Cardiac muscle cell (in vitro differentiated cells and primary cell): ENCODE data around the gene LAPTM4A. TPM values are rescaled to one million over a fixed set of nuclear protein-coding genes. Genes with fewer than 3 reads are reported as not detected.

ENCODE experiments used
- DNase-seq, 2 donors: peaks; one replicate each; pipeline versions ENCODE4 v3.0.0 to v3.0.0-alpha.2; 2010 to 2017; ENCODE audit warnings: low read depth in 1 of 2, low spot score in 1 of 2
- H3K27ac ChIP-seq: fragments of 200-600 bp; sonication (generic); 2 replicates; pipeline ENCODE4 v1.5.1; 2016
- H3K27me3 ChIP-seq: fragments of 200-600 bp; sonication (generic); 2 replicates; pipeline ENCODE4 v1.6.0; 2016; ENCODE audit warnings: control low read depth
- H3K36me3 ChIP-seq: fragments of 200-600 bp; sonication (generic); 2 replicates; pipeline ENCODE4 v1.5.1; 2016; ENCODE audit warnings: control low read depth
- H3K4me1 ChIP-seq: fragments of 200-600 bp; sonication (generic); 2 replicates; pipeline ENCODE4 v1.8.1; 2017; ENCODE audit warnings: low read depth, mild to moderate bottlenecking, mixed run types
- H3K4me3 ChIP-seq: fragments of 200-600 bp; sonication (generic); 2 replicates; pipeline ENCODE4 v1.5.1; 2016; ENCODE audit warnings: mild to moderate bottlenecking
- H3K9me3 ChIP-seq: fragments of 200-600 bp; sonication (generic); 2 replicates; pipeline ENCODE4 v1.5.1; 2017; ENCODE audit warnings: low read depth, mild to moderate bottlenecking, control low read depth
- CTCF ChIP-seq: IDR thresholded peaks from 2 replicates; pipeline ENCODE4 v1.5.1; 2012; ENCODE audit warnings: low read depth, mild to moderate bottlenecking, low read length
- polyA plus RNA-seq: library from polyadenylated mRNA; unstranded; fragments of >200 nt; fragmentation: Nextera tagmentation; extraction: Ambion mirVana; gene quantifications from 2 replicates; pipeline ENCODE4 v1.2.1, GENCODE V29; 2016
- total RNA-seq: library from RNA; depleted of rRNA; stranded (reverse); fragments of >200 nt; gene quantifications from 2 replicates; pipeline ENCODE4 v1.2.3, GENCODE V29; 2016

The LAPTM4A gene
- total and polyA plus RNA-seq, 2 experiments from 2014 or later, result 119 to 425 TPM

GRCh38 chr2:19990416-19990728, 61.1 kb downstream of the LAPTM4A start:
- Histone ChIP-seq H3K9me3 (no peaks in the 10 kb centered on the region), H3K36me3 (no peaks in the 10 kb centered on the region), H3K27me3 (no peaks in the 10 kb centered on the region), H3K27ac (peak overlapping the region; percentile 33), H3K4me3 (peak overlapping the region; percentile 59), H3K4me1 (peaks cover 8% of the 10 kb centered on the region)
- TF ChIP-seq CTCF, result no peak
- DNase-seq, result peak in 1 of 2 donors; percentile 7

DNA sequence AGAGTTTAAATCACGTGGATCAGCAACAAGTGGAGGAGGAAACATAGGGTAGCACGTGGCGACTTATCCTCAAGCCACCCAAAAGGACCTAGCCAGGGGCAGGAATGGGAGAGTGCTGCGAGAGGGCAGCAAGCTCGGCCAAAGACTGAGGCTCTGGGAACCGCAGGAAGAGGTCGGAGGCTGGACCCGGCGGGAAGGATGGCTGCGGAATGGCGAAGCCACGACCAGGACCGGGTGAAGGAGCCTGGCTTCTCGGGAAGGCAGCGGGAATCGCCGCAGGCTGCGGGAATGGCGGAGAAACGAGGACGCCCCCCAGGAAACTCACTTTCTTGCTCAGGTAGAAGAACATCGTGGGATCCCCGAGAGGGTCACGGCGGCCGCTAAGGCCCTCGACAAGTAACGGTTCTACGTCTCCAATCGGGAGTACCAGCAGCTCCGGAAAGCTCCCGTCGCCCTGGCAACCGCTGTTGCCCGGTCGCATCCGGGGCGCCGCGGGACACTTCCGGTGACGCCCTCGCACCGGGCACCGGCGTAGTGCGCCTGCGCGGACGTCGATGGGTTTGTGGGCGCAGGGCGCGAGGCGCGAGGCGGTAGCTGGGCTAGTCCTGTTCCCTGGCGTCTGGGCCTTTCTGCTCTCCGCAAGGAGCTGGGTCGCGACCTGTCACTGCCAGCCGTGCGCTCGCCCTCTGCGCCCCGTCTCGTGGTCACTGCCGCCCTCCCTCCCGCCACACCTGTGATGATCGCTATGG, 61.6 kb downstream of the LAPTM4A start, which contains the start of gene WDR35:
WDR35 (minus strand) TSS at position 439 of the 749 bp plus-strand sequence; CDS start at position 349, 90 bp downstream.
- H3K27ac ChIP-seq, result peak within 1 kb of the TSS; percentile 33

DNA sequence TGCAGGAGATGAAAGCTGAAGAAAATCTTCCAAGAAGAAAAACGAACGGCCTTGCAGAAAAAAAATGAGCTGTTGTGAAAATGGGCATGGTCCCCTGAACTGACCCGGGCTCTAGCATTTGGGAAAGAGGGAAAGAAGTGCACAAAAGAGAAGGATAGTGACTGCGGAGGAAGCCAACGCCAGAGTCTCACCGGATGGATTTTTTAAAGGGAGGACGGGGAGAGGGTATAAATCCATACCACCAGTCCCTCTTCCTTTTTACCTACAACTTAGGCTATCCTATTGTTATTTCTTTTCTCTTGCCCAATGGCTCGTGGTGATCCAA, 62.1 kb downstream of the LAPTM4A start:
- H3K27ac ChIP-seq, result no peak overlapping the region
- H3K4me3 ChIP-seq, result peak overlapping the region; percentile 59
- H3K9me3 ChIP-seq, result no peaks in the 10 kb centered on the region
- no peak for DNase-seq
- peaks cover 8% of the 10 kb centered on the region for H3K4me1 ChIP-seq
- H3K36me3 ChIP-seq, result no peaks in the 10 kb centered on the region
- H3K27me3 ChIP-seq, result no peaks in the 10 kb centered on the region
- TF ChIP-seq CTCF, result no peak

More for the DNA sequence above, 61.6 kb downstream of the LAPTM4A start, which contains the start of gene WDR35:
- TF ChIP-seq CTCF, result no peak
- H3K36me3 ChIP-seq, result no peaks in the 10 kb centered on the region
- H3K27me3 ChIP-seq, result no peaks in the 10 kb centered on the region
- no peaks in the 10 kb centered on the region for H3K9me3 ChIP-seq
- peak within 1 kb of the TSS; percentile 59 for H3K4me3 ChIP-seq
- peaks cover 8% of the 10 kb centered on the region for H3K4me1 ChIP-seq
- peak; percentile 90 to 96 for DNase-seq

DNA sequence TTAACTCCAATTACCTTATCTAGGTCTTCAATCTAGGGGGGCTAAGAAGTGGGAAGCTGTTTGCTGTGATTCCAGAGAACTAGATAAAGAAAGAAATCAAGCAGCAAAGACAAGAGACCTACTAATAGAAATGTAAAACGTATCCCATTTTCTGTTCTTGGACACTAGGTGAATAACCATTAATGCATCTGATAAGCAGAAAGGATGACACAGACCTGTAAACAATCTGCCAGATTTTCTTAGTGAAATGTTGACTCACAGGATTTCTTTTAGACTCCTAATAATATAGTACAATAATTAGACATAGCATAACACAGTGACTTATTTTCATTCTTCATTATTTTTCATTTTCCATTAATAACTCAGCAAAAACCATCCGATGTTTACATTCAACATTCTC, 62.8 kb downstream of the LAPTM4A start:
- H3K4me1 ChIP-seq, result peaks cover 8% of the 10 kb centered on the region
- H3K27me3 ChIP-seq, result no peaks in the 10 kb centered on the region
- H3K4me3 ChIP-seq, result peak overlapping the region; percentile 59
- no peaks in the 10 kb centered on the region for H3K36me3 ChIP-seq
- H3K9me3 ChIP-seq, result no peaks in the 10 kb centered on the region
- no peak overlapping the region for H3K27ac ChIP-seq
- DNase-seq, result no peak
- TF ChIP-seq CTCF, result no peak

- no peak for DNase-seq
- H3K4me3 ChIP-seq, result no peak overlapping the region
- peaks cover 8% of the 10 kb centered on the region for H3K4me1 ChIP-seq
- H3K27ac ChIP-seq, result no peak overlapping the region
- H3K36me3 ChIP-seq, result no peaks in the 10 kb centered on the region
- H3K27me3 ChIP-seq, result no peaks in the 10 kb centered on the region
- H3K9me3 ChIP-seq, result no peaks in the 10 kb centered on the region
- TF ChIP-seq CTCF, result no peak
Measured at GRCh38 chr2:19987936-19988335, 63.5 kb downstream of the LAPTM4A start.

Other genes with a start within 250 kb of the LAPTM4A start
- 19.3 and 23.0 TPM in 2 replicates for gene TTC32, start 149.6 kb downstream of the LAPTM4A start, total RNA-seq
- gene TTC32, start 149.6 kb downstream of the LAPTM4A start, polyA plus RNA-seq, result 36.3 and 57.0 TPM in 2 replicates
- gene WDR35, start 61.5 kb downstream of the LAPTM4A start, total RNA-seq, result 6.9 and 10.1 TPM in 2 replicates
- gene WDR35, start 61.5 kb downstream of the LAPTM4A start, polyA plus RNA-seq, result 4.8 and 6.7 TPM in 2 replicates
- gene MATN3, start 39.0 kb downstream of the LAPTM4A start, total RNA-seq, result 1.3 and 3.8 TPM in 2 replicates
- gene MATN3, start 39.0 kb downstream of the LAPTM4A start, polyA plus RNA-seq, result 4.8 and 10.3 TPM in 2 replicates
- 13.3 and 13.5 TPM in 2 replicates for gene SDC1, start 173.5 kb upstream of the LAPTM4A start, total RNA-seq
- 12.9 and 14.0 TPM in 2 replicates for gene SDC1, start 173.5 kb upstream of the LAPTM4A start, polyA plus RNA-seq